Globus pallidus (tissue), 1 donor: Measurements from ENCODE around the gene CACNA1A.
"Not testable (repeated sequence)": the region's sequence is repeated elsewhere in the genome, so short reads cannot be mapped to it uniquely, and the experiment has no call there.

Experiments
- DNase-seq: peaks from one replicate; pipeline ENCODE4 v3.0.0-alpha.2; 2015; ENCODE audit warnings: low spot score

Gene CACNA1A

GRCh38 chr19:13506471-13506820 is at the start of gene CACNA1A:
Gene CACNA1A (minus strand): TSS chr19:13506479. CDS start chr19:13506224, 255 bp downstream.
- DNase-seq: no peak

- no peak for DNase-seq
These were observed 48.4 kb upstream of the CACNA1A start for GRCh38 chr19:13554506-13555240.

- DNase-seq: no peak
These were observed 47.7 kb upstream of the CACNA1A start for GRCh38 chr19:13553880-13554400.

- DNase-seq: no peak
These were observed 41.9 kb upstream of the CACNA1A start for GRCh38 chr19:13548131-13548530.

- DNase-seq: no peak
These were observed 40.8 kb upstream of the CACNA1A start for GRCh38 chr19:13547102-13547501.

- no peak for DNase-seq
These were observed 38.1 kb upstream of the CACNA1A start for GRCh38 chr19:13544423-13544822.

GRCh38 chr19:13541554-13541953 is 35.3 kb upstream of the CACNA1A start:
- DNase-seq: no peak

- DNase-seq: no peak
These were observed 33.1 kb upstream of the CACNA1A start for GRCh38 chr19:13539332-13539731.

GRCh38 chr19:13538601-13539253 is 32.4 kb upstream of the CACNA1A start:
- no peak for DNase-seq

- DNase-seq: no peak
These were observed 31.2 kb upstream of the CACNA1A start for GRCh38 chr19:13537454-13537853.

- DNase-seq: no peak
These were observed 24.4 kb upstream of the CACNA1A start for GRCh38 chr19:13530720-13531119.

GRCh38 chr19:13529721-13530120 is 23.4 kb upstream of the CACNA1A start:
- not testable (repeated sequence) for DNase-seq

- DNase-seq: no peak
These were observed 20.3 kb upstream of the CACNA1A start for GRCh38 chr19:13526552-13526951.

- no peak for DNase-seq
These were observed 14.8 kb upstream of the CACNA1A start for GRCh38 chr19:13521066-13521465.

- DNase-seq: no peak
These were observed 5.7 kb upstream of the CACNA1A start for GRCh38 chr19:13511947-13512346.

GRCh38 chr19:13507053-13507611 is 853 bp upstream of the CACNA1A start:
- no peak for DNase-seq

- DNase-seq: no peak
These were observed 363 bp downstream of the CACNA1A start for GRCh38 chr19:13505761-13506470.

GRCh38 chr19:13505164-13505695 is 1.0 kb downstream of the CACNA1A start:
- DNase-seq: no peak

- DNase-seq: no peak
These were observed 2.6 kb downstream of the CACNA1A start for GRCh38 chr19:13503570-13504235.

- DNase-seq: no peak
These were observed 4.0 kb downstream of the CACNA1A start for GRCh38 chr19:13502231-13502630.

GRCh38 chr19:13499692-13500091 is 6.6 kb downstream of the CACNA1A start:
- no peak for DNase-seq
